ENCODE results near the gene THRB. TPM values are rescaled to one million over a fixed set of nuclear protein-coding genes. Genes with fewer than 3 reads are reported as not detected.

THRB gene
- polyA plus RNA-seq, 1 of the 3 experiments (the other 2 are of a cell fraction): 0.02 TPM

GRCh38 chr3:24316887-24317383, 177.7 kb downstream of the THRB start:
- no peak for DNase-seq
- ChIA-PET CTCF (no interaction called here), POLR2A (no interaction called here)
- Histone ChIP-seq H3K9ac (no peak overlapping the region), H2AFZ (ENCODE audit: low read depth) (no peak overlapping the region), H3K36me3 (replicated peaks in 1 of 2; ENCODE audit: control insufficient read depth in 1 of 2, insufficient read depth in 2 of 2, low read length in 1 of 2) (no peaks in the 10 kb centered on the region), H3K27me3 (ENCODE audit: insufficient read depth) (no peaks in the 10 kb centered on the region), H3K4me3 (ENCODE audit: low read depth in 2 of 2, low read length in 1 of 2) (no peak overlapping the region), H3K79me2 (ENCODE audit: insufficient read depth) (no peaks in the 10 kb centered on the region), H3K27ac (ENCODE audit: low read depth in 2 of 2, low read length in 1 of 2) (no peak overlapping the region), H4K20me1 (ENCODE audit: insufficient read depth) (no peaks in the 10 kb centered on the region), H3K9me2 (no peaks in the 10 kb centered on the region), H3K4me1 (ENCODE audit: control insufficient read depth in 1 of 2, insufficient read depth in 2 of 2, low read depth in 1 of 2, low read length in 1 of 2) (no peaks in the 10 kb centered on the region), H3K4me2 (no peak overlapping the region), H3F3A (replicated peaks; ENCODE audit: insufficient read depth) (peaks cover 3% of the 10 kb centered on the region), H3K9me3 (no peaks in the 10 kb centered on the region)
- 59% methylated on average over 5 of the region's 5 CpGs for WGBS (ENCODE audit: low lambda C conversion rate)
- TF ChIP-seq FOSL2 (IDR thresholded peaks at IDR 0.05; ENCODE audit: borderline replicate concordance, low read depth): no peak
- no peak for TF ChIP-seq GATA2 (CRISPR knock-in tag; IDR thresholded peaks at IDR 0.05)
- no peak for TF ChIP-seq POLR2AphosphoS5 (IDR thresholded peaks at IDR 0.05; ENCODE audit: low read depth, low read length)
- TF ChIP-seq RFX5 (IDR thresholded peaks at IDR 0.05; ENCODE audit: low read length): no peak
- no peak for TF ChIP-seq USF2 (IDR thresholded peaks at IDR 0.05; ENCODE audit: borderline replicate concordance, low read depth, low read length)
- no peak for TF ChIP-seq SMC3 (IDR thresholded peaks at IDR 0.05; ENCODE audit: low read depth, low read length)
- TF ChIP-seq FOXM1 (IDR thresholded peaks at IDR 0.05; ENCODE audit: low read depth): no peak
- TF ChIP-seq ZBTB33 (IDR thresholded peaks at IDR 0.05; ENCODE audit: borderline replicate concordance, low read depth): no peak
- TF ChIP-seq RAD21 (IDR thresholded peaks at IDR 0.05; ENCODE audit: low read length): no peak
- TF ChIP-seq RCOR1 (IDR thresholded peaks at IDR 0.05; ENCODE audit: low read length): no peak
- no peak for TF ChIP-seq MEF2A (IDR thresholded peaks at IDR 0.05; ENCODE audit: borderline replicate concordance, low read depth)
- TF ChIP-seq EZH2phosphoT487 (IDR thresholded peaks at IDR 0.05; ENCODE audit: borderline replicate concordance, low read depth): no peak

- Histone ChIP-seq H3K4me2 (no peak overlapping the region), H3F3A (replicated peaks; ENCODE audit: insufficient read depth) (peaks cover 3% of the 10 kb centered on the region), H3K9me2 (no peaks in the 10 kb centered on the region), H3K27me3 (ENCODE audit: insufficient read depth) (no peaks in the 10 kb centered on the region), H3K4me1 (ENCODE audit: control insufficient read depth in 1 of 2, insufficient read depth in 2 of 2, low read depth in 1 of 2, low read length in 1 of 2) (no peaks in the 10 kb centered on the region), H3K9me3 (no peaks in the 10 kb centered on the region), H3K79me2 (ENCODE audit: insufficient read depth) (no peaks in the 10 kb centered on the region), H2AFZ (ENCODE audit: low read depth) (no peak overlapping the region), H3K36me3 (replicated peaks in 1 of 2; ENCODE audit: control insufficient read depth in 1 of 2, insufficient read depth in 2 of 2, low read length in 1 of 2) (no peaks in the 10 kb centered on the region), H3K27ac (ENCODE audit: low read depth in 2 of 2, low read length in 1 of 2) (no peak overlapping the region), H3K4me3 (ENCODE audit: low read depth in 2 of 2, low read length in 1 of 2) (no peak overlapping the region), H3K9ac (no peak overlapping the region), H4K20me1 (ENCODE audit: insufficient read depth) (no peaks in the 10 kb centered on the region)
- POLR2A ChIA-PET: no interaction called here
- DNase-seq: no peak
- CTCF ChIA-PET: interaction anchor here (0.7 kb wide), 1 partner anchor 706 kb away, joined by 3 read pairs; no protein-coding TSS in a partner anchor
- TF ChIP-seq MEF2A (IDR thresholded peaks at IDR 0.05; ENCODE audit: borderline replicate concordance, low read depth) (no peak), MAX (IDR thresholded peaks at IDR 0.05; ENCODE audit: low read depth) (no peak), NRF1 (IDR thresholded peaks at IDR 0.05; ENCODE audit: low read depth, low read length) (no peak), RAD21 (IDR thresholded peaks at IDR 0.05; ENCODE audit: low read length) (no peak), ZBTB33 (IDR thresholded peaks at IDR 0.05; ENCODE audit: borderline replicate concordance, low read depth) (no peak), TCF12 (IDR thresholded peaks at IDR 0.05) (no peak), CHD2 (IDR thresholded peaks at IDR 0.05; ENCODE audit: low read length, partially characterized antibody) (no peak), PBX3 (IDR thresholded peaks at IDR 0.05) (no peak), FOSL2 (IDR thresholded peaks at IDR 0.05; ENCODE audit: borderline replicate concordance, low read depth) (no peak), NFIC (IDR thresholded peaks at IDR 0.05; ENCODE audit: borderline replicate concordance) (no peak), SIN3A (IDR thresholded peaks at IDR 0.05; ENCODE audit: borderline replicate concordance, low read depth, low read length) (no peak)
Measured at GRCh38 chr3:24315971-24316370, 178.7 kb downstream of the THRB start.
